ENCODE data around the gene KCNB1.

Gene KCNB1

DNA sequence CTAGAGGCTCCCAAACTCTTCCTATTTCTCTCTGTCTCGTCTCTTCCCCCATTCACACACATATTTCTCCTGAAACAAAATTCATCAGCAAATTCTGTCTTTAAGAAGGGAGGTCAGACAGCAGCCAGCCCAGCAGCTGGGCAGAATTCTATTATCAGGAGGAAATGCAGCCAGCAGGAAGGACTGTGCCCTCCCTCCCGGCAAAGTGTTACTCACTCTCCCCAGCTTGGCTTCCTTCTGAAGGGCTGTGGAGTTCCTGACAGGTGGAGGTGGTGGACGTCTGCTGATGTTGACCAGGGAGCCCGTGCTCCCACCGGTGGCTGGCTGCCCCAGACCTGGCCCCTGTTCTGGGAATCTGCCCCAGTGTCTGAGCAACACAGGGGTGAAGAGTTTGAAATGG lies 37.3 kb downstream of the KCNB1 start:
- no peak overlapping the region for H3K4me3 ChIP-seq (ENCODE audit: low read depth, low read length)
- DNase-seq (ENCODE audit: low read depth, low spot score), result no peak
- TF ChIP-seq, protein P1, sequence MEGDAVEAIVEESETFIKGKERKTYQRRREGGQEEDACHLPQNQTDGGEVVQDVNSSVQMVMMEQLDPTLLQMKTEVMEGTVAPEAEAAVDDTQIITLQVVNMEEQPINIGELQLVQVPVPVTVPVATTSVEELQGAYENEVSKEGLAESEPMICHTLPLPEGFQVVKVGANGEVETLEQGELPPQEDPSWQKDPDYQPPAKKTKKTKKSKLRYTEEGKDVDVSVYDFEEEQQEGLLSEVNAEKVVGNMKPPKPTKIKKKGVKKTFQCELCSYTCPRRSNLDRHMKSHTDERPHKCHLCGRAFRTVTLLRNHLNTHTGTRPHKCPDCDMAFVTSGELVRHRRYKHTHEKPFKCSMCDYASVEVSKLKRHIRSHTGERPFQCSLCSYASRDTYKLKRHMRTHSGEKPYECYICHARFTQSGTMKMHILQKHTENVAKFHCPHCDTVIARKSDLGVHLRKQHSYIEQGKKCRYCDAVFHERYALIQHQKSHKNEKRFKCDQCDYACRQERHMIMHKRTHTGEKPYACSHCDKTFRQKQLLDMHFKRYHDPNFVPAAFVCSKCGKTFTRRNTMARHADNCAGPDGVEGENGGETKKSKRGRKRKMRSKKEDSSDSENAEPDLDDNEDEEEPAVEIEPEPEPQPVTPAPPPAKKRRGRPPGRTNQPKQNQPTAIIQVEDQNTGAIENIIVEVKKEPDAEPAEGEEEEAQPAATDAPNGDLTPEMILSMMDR (IDR thresholded peaks at IDR 0.05; ENCODE audit: low read depth, low read length), result no peak
- in situ Hi-C loops (cut with HindIII; ENCODE audit: low sequenced_read_pairs), result no loop called here

DNA sequence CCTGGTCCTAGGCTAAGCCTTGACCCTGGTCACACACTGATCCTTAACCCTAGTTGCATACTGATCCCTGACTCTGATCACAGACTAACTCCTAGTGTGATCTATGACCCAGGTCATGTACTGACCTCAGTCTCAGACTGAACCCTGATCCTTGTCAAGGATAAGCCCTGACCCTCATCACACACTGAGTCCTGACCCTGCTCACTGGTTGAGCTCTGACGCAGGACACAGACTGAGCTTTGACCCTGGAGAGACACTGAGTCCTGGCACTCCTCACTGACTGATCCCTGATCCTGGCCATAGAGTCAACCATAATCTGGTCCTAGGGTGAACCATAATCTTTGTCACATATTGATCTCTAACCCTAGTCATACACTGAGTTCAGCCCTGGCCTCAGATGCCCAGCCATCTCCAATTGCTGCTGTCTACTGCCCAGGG lies 37.9 kb downstream of the KCNB1 start:
- in situ Hi-C loops (cut with HindIII; ENCODE audit: low sequenced_read_pairs), result no loop called here
- TF ChIP-seq, protein P1 (IDR thresholded peaks at IDR 0.05; ENCODE audit: low read depth, low read length), result no peak

DNA sequence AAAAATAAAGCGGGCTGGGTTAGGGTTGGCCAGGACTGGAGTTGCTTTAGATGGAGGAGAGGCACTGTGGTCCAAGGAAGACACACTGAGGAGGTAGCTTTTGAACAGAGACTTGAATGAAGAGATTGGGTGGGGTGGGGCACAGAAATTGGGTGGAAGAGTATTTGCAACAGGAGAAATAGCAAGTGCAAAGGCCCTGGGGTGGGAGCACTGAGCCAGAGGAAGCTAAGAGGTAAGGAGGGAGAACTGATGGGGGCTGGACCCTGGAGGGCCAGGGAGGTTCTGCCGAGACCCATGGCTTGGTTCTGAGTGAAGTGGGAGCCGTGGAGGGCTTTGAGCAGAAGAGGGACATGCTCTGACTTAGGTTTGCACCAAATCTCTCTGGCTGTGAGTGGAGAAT lies 45.4 kb downstream of the KCNB1 start:
- TF ChIP-seq, protein P1 (IDR thresholded peaks at IDR 0.05; ENCODE audit: low read depth, low read length), result no peak
- no peak for DNase-seq (ENCODE audit: low read depth, low spot score)
- H3K4me3 ChIP-seq (ENCODE audit: low read depth, low read length), result no peak overlapping the region
- in situ Hi-C loops (cut with HindIII; ENCODE audit: low sequenced_read_pairs), result no loop called here

More for the DNA sequence above, 37.9 kb downstream of the KCNB1 start:
- no peak overlapping the region for H3K4me3 ChIP-seq (ENCODE audit: low read depth, low read length)
- no peak for DNase-seq (ENCODE audit: low read depth, low spot score)

DNA sequence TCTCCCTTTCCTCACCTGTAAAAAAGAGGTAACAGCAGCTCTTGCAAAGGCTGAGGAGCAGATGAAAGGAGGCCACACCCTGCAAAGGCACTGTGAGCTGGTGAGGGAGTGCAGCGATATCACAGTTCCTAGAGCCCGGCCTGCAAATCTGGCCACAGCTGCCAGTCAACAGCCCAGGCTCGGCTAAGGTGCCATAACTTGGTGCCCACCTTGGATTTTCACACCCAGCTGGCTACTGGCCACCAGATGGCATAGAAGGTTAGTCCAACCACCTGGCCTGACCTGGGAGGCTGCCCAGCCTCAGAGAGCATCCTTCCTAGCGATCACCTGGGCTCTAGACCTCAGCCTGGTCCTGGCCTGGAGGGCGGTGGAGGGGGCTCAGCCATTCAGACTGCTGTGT lies 46.8 kb downstream of the KCNB1 start:
- no peak for DNase-seq (ENCODE audit: low read depth, low spot score)
- TF ChIP-seq, protein P1 (IDR thresholded peaks at IDR 0.05; ENCODE audit: low read depth, low read length), result no peak
- no peak overlapping the region for H3K4me3 ChIP-seq (ENCODE audit: low read depth, low read length)
- in situ Hi-C loops (cut with HindIII; ENCODE audit: low sequenced_read_pairs), result no loop called here

DNA sequence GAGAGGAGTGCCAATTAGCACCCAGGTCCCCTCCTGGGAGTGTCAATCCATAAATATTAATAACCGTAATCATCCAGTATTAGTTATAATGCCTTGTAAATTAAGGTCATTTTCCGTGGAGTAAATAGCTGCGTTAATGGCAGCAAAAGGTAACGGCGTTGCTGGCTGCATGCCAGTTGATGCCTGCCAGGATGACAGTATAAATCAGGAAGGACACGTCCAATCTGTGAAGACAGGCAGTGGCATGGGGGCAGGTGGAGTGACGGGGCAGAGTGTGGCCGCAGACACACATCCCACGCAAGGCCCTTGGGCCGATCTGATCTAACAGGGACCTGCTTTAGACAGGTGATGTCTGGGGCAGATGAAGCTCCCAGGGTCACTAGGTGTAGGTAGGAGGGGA lies 49.1 kb downstream of the KCNB1 start:
- in situ Hi-C loops (cut with HindIII; ENCODE audit: low sequenced_read_pairs), result no loop called here
- no peak for DNase-seq (ENCODE audit: low read depth, low spot score)
- TF ChIP-seq, protein P1 (IDR thresholded peaks at IDR 0.05; ENCODE audit: low read depth, low read length), result no peak
- H3K4me3 ChIP-seq (ENCODE audit: low read depth, low read length), result no peak overlapping the region

DNA sequence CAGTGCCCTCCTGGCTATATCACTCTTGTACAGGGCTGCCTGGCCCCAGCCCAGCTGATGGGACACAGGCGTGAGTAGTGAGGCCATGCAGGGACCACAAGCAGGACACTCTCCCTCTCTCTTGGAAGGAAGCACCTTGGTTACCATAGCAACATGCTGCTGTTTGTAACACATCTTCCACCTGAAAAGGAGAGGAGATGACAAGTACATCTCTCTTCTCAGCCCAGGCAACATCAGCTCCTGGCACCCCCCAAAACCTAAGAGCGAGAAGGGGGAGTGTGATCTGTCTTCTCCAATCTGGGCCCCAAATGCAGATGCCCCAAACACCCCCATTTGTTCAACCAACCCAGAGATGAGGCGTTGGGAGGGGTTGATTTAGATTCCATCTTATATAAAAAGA lies 49.9 kb downstream of the KCNB1 start:
- H3K4me3 ChIP-seq (ENCODE audit: low read depth, low read length), result no peak overlapping the region
- DNase-seq (ENCODE audit: low read depth, low spot score), result no peak
- TF ChIP-seq, protein P1 (IDR thresholded peaks at IDR 0.05; ENCODE audit: low read depth, low read length), result no peak
- in situ Hi-C loops (cut with HindIII; ENCODE audit: low sequenced_read_pairs), result no loop called here

DNA sequence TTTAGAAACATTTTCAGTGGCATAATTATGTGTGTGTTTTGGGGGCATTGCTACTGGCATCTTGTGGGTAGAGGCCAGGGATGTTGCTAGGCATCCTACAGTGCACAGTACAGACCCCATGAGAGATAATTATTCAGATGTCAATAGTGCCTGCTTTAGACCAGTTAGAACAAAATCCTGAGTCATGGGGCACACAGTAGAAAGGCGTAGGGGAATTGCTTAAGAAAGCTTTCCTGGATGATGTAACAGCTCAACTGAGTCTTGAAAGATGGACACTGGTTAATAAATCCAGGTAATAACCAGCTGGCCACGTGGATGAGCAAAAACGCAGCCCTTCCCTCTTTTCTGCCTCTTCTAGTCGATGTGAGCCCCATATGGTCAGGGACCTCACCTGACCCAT lies 51.1 kb downstream of the KCNB1 start:
- TF ChIP-seq, protein P1 (IDR thresholded peaks at IDR 0.05; ENCODE audit: low read depth, low read length), result no peak
- DNase-seq (ENCODE audit: low read depth, low spot score), result no peak
- H3K4me3 ChIP-seq (ENCODE audit: low read depth, low read length), result no peak overlapping the region
- in situ Hi-C loops (cut with HindIII; ENCODE audit: low sequenced_read_pairs), result no loop called here
